Glomerular endothelial cell (primary cell): Measurements from ENCODE around the gene MT1X. TPM values are rescaled to one million over a fixed set of nuclear protein-coding genes. Genes with fewer than 3 reads are reported as not detected.

Experiments
- DNase-seq: peaks from one replicate; pipeline ENCODE4 v3.0.0-alpha.2; 2011; ENCODE audit warnings: low read depth, low spot score; ENCODE audit errors: extremely low read depth
- total RNA-seq: library from RNA; depleted of rRNA; stranded (reverse); fragments of >200 nt; gene quantifications from 2 replicates; pipeline ENCODE4 v1.2.3, GENCODE V29; 2015

The MT1X gene
- 2.2 and 6.9 TPM in 2 replicates for total RNA-seq

- no peak for DNase-seq
Observed at GRCh38 chr16:56681939-56682702, at the start of gene MT1X. MT1X (plus strand) TSS chr16:56682470; CDS start chr16:56682541, 71 bp downstream.

- DNase-seq = no peak
Observed at GRCh38 chr16:56632848-56633365, 49.4 kb upstream of the MT1X start.

- DNase-seq = no peak
Observed at GRCh38 chr16:56633535-56633934, 48.7 kb upstream of the MT1X start.

GRCh38 chr16:56634715-56635440 is 47.4 kb upstream of the MT1X start:
- no peak for DNase-seq

GRCh38 chr16:56635441-56635967 is 46.8 kb upstream of the MT1X start:
- no peak for DNase-seq

GRCh38 chr16:56636616-56637413 is 45.5 kb upstream of the MT1X start:
- DNase-seq = no peak

- DNase-seq = no peak
Observed at GRCh38 chr16:56637814-56638750, 44.2 kb upstream of the MT1X start, which contains the start of gene MT1A. MT1A (plus strand) TSS chr16:56638666; CDS start chr16:56638739, 73 bp downstream.

GRCh38 chr16:56639045-56639444 is 43.2 kb upstream of the MT1X start:
- no peak for DNase-seq

- DNase-seq = no peak
Observed at GRCh38 chr16:56640076-56640475, 42.2 kb upstream of the MT1X start.

- no peak for DNase-seq
Observed at GRCh38 chr16:56641166-56641565, 41.1 kb upstream of the MT1X start.

- DNase-seq = no peak
Observed at GRCh38 chr16:56643080-56643778, 39.0 kb upstream of the MT1X start.

GRCh38 chr16:56643833-56644232 is 38.4 kb upstream of the MT1X start:
- DNase-seq = no peak

- no peak for DNase-seq
Observed at GRCh38 chr16:56645311-56645710, 37.0 kb upstream of the MT1X start.

GRCh38 chr16:56645838-56646237 is 36.4 kb upstream of the MT1X start:
- DNase-seq = no peak

GRCh38 chr16:56647641-56648431 is 34.4 kb upstream of the MT1X start:
- no peak for DNase-seq

GRCh38 chr16:56649271-56649670 is 33.0 kb upstream of the MT1X start:
- no peak for DNase-seq

- no peak for DNase-seq
Observed at GRCh38 chr16:56649820-56650219, 32.5 kb upstream of the MT1X start.

- DNase-seq = no peak
Observed at GRCh38 chr16:56651586-56651985, 30.7 kb upstream of the MT1X start, which contains the start of gene MT1B. MT1B (plus strand) TSS chr16:56651886; CDS start chr16:56651954, 68 bp downstream.
